ENCODE data around the gene BRINP3. TPM values are rescaled to one million over a fixed set of nuclear protein-coding genes. Genes with fewer than 3 reads are reported as not detected.

BRINP3 gene
- total and polyA plus RNA-seq, 2 of the 13 experiments (the other 11 are each of a cell fraction or from before 2014, with no cell fraction given): not detected

DNA sequence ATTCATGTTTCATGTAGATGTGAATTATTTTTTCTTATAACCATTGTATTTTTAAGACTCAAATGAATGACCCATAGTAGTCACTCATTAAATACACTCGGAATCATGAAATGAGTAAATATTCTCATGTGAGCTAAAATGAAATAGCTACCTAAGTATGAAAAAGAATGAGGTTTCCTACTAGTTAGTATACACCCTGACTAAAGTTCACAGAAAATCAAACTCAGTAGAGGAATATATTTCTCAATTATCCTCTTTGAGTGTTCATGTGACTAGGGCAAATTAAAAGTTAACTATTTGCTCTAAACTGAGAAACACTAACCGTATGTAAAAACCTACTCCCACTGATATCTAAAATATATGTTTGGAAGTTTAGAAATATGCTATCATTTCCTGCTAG lies 187.8 kb downstream of the BRINP3 start:
- intact Hi-C loops (cut with micrococcal nuclease; ENCODE audit: unreplicated experiment) (no loop called here), in situ Hi-C loops (cut with HindIII; ENCODE audit: extremely low pct_ligation_motif_present, low pct_unique_long_range_greater_than_20kb) (no loop called here)
- no peak for TF ChIP-seq ZNF616 (CRISPR knock-in tag; IDR thresholded peaks at IDR 0.05; ENCODE audit: low read depth)
- TF ChIP-seq, protein P1, sequence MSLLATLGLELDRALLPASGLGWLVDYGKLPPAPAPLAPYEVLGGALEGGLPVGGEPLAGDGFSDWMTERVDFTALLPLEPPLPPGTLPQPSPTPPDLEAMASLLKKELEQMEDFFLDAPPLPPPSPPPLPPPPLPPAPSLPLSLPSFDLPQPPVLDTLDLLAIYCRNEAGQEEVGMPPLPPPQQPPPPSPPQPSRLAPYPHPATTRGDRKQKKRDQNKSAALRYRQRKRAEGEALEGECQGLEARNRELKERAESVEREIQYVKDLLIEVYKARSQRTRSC (CRISPR knock-in tag; IDR thresholded peaks at IDR 0.05; ENCODE audit: low read depth): no peak
- no peak for TF ChIP-seq ZNF724P (CRISPR knock-in tag; IDR thresholded peaks at IDR 0.05; ENCODE audit: borderline replicate concordance)
- TF ChIP-seq LCORL (IDR thresholded peaks at IDR 0.05): no peak
- TF ChIP-seq LCORL (CRISPR knock-in tag; IDR thresholded peaks at IDR 0.05): no peak
- no peak for TF ChIP-seq MTF2 (CRISPR knock-in tag; IDR thresholded peaks at IDR 0.05; ENCODE audit: borderline replicate concordance)
- TF ChIP-seq ZNF317 (CRISPR knock-in tag; IDR thresholded peaks at IDR 0.05): no peak
- no peak for TF ChIP-seq NFYB (CRISPR knock-in tag; IDR thresholded peaks at IDR 0.05)
- FAIRE-seq: no peak
- POLR2A ChIA-PET: no interaction called here
- no peak for ATAC-seq
- H3K4me3 ChIP-seq (replicated peaks in 1 of 3; ENCODE audit: insufficient read depth in 1 of 3, low read depth in 2 of 3, low read length in 3 of 3): no peak overlapping the region
- no peak overlapping the region for H3K9ac ChIP-seq (ENCODE audit: insufficient read depth, low read depth, low read length)
- CTCF ChIA-PET (ENCODE audit: low intra/inter-chr PET ratio, low total read pairs): no interaction called here
- H3K4me1 ChIP-seq (ENCODE audit: insufficient read depth, low read length): no peaks in the 10 kb centered on the region
- no peaks in the 10 kb centered on the region for H3K27me3 ChIP-seq (ENCODE audit: control insufficient read depth in 1 of 2, insufficient read depth in 2 of 2, low read length in 2 of 2)
- no peak overlapping the region for H3K27ac ChIP-seq (ENCODE audit: extremely low read length, insufficient read depth, low read length)
- WGBS (ENCODE audit: low lambda C conversion rate): 0% methylated on average over 2 of the region's 2 CpGs
- H3K9me3 ChIP-seq (ENCODE audit: low read length): no peaks in the 10 kb centered on the region
- no peaks in the 10 kb centered on the region for H4K20me1 ChIP-seq (ENCODE audit: insufficient read depth, low read length)
- no peak overlapping the region for H3K4me2 ChIP-seq (ENCODE audit: low read depth, low read length)
- H3K79me2 ChIP-seq (ENCODE audit: insufficient read depth, low read length): no peaks in the 10 kb centered on the region
- no peak for DNase-seq (ENCODE audit: low spot score)
- H2AFZ ChIP-seq (ENCODE audit: low read length): no peak overlapping the region
- H3K36me3 ChIP-seq (replicated peaks in 1 of 2; ENCODE audit: control insufficient read depth in 1 of 2, insufficient read depth in 2 of 2, low read length in 2 of 2): no peaks in the 10 kb centered on the region
- BruUV-seq (replicated peaks): no TSS peak

DNA sequence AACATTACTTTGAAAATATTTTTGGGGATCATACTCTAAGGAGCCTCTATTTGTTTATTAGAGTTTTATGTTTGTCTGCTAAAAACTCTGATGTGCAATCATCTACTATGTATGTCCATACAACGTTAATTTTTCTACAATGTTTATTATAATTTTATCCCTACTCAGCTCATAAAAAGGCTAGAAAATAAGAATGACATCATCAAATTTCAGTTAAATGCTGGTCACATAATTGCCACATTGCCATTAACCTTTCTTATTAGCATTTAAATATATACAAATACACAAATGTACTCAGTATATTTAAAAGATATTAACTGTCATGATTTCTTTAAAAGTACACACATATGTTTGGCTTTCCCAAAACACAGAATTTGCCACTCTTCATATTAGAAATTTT lies 191.6 kb downstream of the BRINP3 start:
- DNase-seq (ENCODE audit: low spot score) (no peak), FAIRE-seq (no peak), ATAC-seq (no peak)
- Histone ChIP-seq H4K20me1 (ENCODE audit: insufficient read depth, low read length) (no peaks in the 10 kb centered on the region), H3K79me2 (ENCODE audit: insufficient read depth, low read length) (no peaks in the 10 kb centered on the region), H2AFZ (ENCODE audit: low read length) (no peak overlapping the region), H3K27ac (ENCODE audit: extremely low read length, insufficient read depth, low read length) (no peak overlapping the region), H3K4me3 (replicated peaks in 1 of 3; ENCODE audit: insufficient read depth in 1 of 3, low read depth in 2 of 3, low read length in 3 of 3) (no peak overlapping the region), H3K27me3 (ENCODE audit: control insufficient read depth in 1 of 2, insufficient read depth in 2 of 2, low read length in 2 of 2) (no peaks in the 10 kb centered on the region), H3K4me1 (ENCODE audit: insufficient read depth, low read length) (no peaks in the 10 kb centered on the region), H3K9me3 (ENCODE audit: low read length) (no peaks in the 10 kb centered on the region), H3K4me2 (ENCODE audit: low read depth, low read length) (no peak overlapping the region), H3K9ac (ENCODE audit: insufficient read depth, low read depth, low read length) (no peak overlapping the region), H3K36me3 (replicated peaks in 1 of 2; ENCODE audit: control insufficient read depth in 1 of 2, insufficient read depth in 2 of 2, low read length in 2 of 2) (no peaks in the 10 kb centered on the region)
- intact Hi-C loops (cut with micrococcal nuclease; ENCODE audit: unreplicated experiment) (no loop called here), in situ Hi-C loops (cut with HindIII; ENCODE audit: extremely low pct_ligation_motif_present, low pct_unique_long_range_greater_than_20kb) (no loop called here)
- BruUV-seq (replicated peaks): no TSS peak
- TF ChIP-seq ATAD3A (CRISPR knock-in tag; IDR thresholded peaks at IDR 0.05): no peak
- peak; percentile 92 for TF ChIP-seq ATF7 (IDR thresholded peaks at IDR 0.05)
- no peak for TF ChIP-seq ATF7 (CRISPR knock-in tag; IDR thresholded peaks at IDR 0.05)
- WGBS (ENCODE audit: low lambda C conversion rate): 0% methylated on average over 1 of the region's 1 CpG
- CTCF ChIA-PET (ENCODE audit: low intra/inter-chr PET ratio, low total read pairs): no interaction called here
- POLR2A ChIA-PET: no interaction called here
